GM18861 (cell line): ENCODE results near the gene POU2F2.

Experiments
- ATAC-seq: cut with Tn5 transposase; IDR thresholded peaks from one replicate; pipeline ENCODE4 v1.9.1; 2021; ENCODE audit not compliant: unreplicated experiment

Gene POU2F2

GRCh38 chr19:42126574-42126973 is 5.7 kb downstream of the POU2F2 start:
- no peak for ATAC-seq

DNA sequence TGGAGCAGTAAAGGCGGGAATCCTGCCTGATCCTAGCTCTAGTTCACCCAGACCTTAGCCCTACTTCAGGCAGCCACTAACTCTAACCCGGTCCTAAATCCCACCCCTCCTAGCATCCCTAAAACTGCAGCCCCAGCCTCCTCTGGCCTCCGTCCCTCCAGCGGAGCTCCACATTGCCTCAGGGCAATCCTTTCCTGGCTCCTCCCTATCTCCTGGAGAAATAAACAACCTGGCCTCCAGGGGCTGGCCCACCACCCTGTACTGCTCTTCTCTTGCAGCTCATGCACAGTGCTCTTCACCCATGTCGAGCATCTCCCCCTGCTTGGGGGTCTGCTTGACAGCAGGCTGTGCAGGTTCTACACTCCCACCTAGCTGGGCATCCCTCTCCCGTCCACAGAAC is 6.7 kb downstream of the POU2F2 start:
- ATAC-seq: no peak

- no peak for ATAC-seq
Measured at GRCh38 chr19:42124386-42124901, 7.8 kb downstream of the POU2F2 start.

DNA sequence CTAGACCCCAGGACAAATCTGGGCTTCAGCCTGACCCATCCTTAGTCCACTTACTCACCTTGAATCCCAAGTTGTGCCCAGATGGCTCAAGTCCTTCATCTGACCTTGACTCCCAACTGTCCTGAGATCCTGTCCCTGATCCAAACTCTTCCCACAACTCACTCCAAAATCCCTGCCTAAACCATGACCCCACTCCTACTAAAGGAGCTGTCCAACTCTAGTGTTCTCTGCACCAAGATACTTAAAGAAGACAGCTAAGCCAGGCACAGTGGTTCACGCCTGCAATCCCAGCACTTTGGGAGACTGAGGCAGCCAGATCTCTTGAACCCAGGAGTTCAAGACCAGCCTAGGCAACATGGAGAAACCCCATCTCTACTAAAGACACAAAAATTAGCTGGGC is 8.5 kb downstream of the POU2F2 start:
- ATAC-seq: no peak

DNA sequence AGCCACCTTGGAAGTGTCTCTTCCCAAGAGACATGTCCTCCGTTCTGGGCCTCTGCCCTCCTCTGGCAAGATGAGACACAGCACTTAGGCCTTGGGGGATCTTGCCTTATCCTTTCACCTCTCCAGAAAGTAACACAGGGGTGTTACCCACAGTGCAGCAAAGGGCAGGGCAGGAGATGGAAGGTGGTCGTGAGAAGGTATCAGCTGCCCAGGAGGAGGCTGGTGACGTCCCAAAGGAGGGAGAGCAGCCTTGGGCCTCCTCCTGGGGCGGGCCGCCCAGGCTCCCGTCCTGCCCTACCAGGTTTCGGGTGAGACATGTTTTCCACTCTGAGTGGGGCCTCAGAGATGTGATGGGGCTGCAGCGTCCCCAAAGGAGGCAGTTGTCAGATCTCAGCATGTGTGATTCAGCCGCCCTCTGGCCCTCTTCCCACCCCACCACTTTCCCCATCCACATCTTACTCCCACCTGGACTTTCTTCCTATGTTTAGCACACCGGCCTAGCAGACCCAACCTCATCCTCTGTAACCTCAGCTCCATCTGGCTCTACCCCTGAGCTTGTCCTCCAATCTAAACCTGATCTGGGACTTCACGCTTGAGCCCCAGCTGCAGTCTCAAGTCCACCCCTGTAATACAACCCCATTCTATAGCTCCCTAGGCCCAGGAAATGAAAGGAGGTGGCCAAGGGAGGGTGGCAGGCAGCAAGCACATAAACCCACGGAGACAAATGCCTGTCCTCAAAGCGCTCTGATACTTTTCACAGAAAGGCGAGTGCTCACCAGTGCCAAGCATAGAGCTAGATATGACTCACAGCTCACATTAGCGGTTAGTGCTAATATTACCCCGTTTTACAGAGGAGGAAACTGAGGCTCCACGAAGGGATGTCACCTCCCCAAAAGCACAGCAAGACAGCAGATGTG is 9.3 kb downstream of the POU2F2 start:
- ATAC-seq: peak; percentile 37

GRCh38 chr19:42121656-42122069 is 10.6 kb downstream of the POU2F2 start:
- no peak for ATAC-seq

GRCh38 chr19:42121036-42121621 is 11.1 kb downstream of the POU2F2 start:
- no peak for ATAC-seq

DNA sequence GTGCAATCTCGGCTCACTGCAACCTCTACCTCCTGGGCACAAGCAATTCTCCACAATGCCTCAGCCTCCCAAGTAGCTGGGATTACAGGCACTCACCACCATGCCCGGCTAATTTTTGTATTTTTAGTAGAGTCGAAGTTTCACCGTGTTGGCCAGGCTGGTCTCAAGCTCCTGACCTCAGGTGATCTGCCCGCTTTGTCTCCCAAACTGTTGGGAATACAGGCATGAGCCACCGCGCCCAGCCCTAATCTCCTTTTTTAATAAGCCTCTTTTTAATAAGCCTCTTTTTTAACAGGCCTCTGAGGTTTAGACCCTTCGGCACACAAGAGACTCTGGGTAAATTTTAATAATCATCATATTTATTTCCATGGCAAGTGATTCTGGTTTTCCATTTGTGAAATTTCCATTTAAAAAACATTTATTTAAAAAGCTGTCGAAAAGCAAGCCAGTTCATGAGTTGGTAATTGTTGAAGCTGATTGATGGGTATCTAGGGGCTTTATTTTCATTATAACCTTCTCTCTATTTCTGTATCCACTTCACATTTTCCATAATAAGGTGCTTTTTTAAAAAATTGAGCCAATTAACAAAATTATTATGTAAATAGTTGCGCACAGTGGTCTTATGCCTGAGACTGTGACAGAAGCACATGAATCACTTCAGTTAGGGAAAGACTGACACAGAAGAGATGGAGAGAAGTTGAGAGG is 11.8 kb downstream of the POU2F2 start:
- no peak for ATAC-seq

DNA sequence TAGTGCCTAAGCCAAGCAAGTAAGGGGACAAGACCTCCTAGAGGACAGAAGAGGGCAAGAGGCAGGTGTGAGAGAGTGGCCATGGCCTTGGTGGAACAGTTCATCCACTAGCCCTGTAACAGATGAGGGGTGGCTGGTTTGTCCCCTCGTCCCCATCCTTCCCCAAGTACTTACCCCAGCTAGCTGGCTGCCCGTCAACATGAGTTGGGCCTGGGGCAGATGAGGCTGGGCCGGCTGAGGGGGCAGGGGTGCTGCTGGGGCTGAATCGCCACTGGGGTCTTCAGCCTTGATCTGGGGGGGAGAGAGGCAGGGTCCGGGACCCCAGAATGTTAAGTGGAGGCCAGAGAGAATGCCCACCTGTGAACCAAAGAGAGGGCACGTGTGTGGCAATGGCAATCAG is 15.2 kb downstream of the POU2F2 start:
- no peak for ATAC-seq

DNA sequence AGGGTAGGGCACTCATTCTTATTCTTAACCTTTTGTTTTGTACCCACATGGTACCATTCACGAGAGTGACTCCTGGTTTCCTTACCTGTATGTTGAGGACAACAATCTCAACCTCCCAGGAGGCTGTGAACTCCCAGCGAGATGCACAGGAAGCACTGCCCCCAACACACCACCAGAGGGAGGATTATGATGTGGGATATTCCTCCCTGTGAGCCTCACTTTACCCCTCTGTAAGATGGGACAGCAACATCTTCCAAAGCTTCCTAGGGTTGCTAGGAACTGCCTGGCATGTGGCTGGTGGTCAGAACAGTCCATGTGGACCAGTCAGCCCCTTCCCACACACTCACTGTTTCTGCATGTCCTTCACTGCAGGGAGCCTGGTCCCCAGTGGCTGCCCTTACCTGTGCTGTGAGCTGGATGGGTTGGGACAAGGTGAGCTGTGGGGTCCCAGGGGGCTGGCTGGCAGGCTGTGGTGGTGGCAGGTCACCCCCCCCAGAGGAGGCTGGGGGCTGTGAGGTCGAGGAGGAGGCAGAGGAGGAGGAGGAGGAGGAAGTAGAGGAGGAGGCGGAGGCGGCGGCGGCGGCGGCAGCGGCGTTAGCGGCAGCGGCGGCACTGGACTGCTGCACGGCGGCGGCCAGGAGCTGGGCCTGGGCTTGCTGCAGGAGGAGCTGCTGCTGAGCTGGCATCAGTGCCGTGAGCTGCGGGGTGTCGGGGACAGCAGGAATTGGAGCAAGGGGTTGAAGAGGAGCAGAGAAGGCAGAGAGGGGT is 15.8 kb downstream of the POU2F2 start:
- no peak for ATAC-seq

DNA sequence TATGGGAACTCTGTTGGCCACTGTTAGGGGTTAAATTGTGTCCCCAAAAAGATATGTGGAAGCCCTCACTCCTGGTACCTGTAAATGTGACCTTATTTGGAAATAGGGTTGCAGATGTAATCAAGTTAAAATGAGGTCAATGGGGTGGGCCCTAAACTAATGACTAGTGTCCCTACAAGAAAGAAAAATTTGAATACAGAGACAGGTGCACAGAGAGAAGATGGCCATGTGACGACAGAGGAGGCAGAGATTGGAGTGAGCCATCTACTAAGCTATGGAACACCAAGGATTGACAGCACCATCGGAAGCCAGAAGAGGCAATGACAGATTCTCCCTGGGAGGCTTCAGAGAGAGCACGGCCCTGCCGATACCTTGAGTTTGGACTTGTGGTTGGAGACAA is 16.5 kb downstream of the POU2F2 start:
- ATAC-seq: no peak

GRCh38 chr19:42115219-42115618 is 17.0 kb downstream of the POU2F2 start:
- no peak for ATAC-seq

GRCh38 chr19:42114412-42114811 is 17.8 kb downstream of the POU2F2 start:
- ATAC-seq: peak; percentile 45

DNA sequence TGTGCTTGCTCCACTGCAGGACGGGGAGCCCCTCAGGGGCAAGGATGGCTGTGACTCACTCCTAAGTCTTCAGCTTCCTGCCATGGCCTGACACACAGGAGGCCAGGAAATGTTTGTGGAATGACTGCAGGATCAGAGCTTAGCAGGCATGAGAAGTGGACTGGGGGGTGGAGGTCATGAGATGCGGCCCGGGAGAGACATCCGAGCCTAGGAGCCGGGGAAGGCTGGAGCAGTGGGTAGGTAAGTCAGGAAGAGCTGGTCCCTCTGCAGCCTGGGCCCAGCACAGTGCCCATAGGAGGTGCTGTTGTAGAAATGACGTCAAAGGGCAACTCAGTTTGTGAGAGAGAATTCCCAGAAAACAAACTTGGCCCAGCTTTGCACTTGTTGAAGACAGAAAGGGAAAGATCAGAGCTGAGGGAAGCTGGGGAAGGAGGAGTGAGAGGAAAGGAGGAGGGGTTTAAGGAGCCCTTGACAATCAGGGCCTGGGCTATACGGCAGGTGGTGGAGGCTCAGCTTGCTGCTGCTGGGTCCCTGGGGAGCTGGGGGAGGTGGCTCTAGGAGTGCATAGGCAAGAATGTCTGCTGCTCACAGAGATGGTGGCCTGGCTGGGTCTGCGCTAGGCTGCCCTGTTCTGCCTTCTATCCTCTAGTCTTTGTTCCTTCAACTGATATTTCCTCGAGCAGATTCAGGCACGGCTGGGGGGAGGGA is 18.5 kb downstream of the POU2F2 start:
- peak; percentile 38 for ATAC-seq

DNA sequence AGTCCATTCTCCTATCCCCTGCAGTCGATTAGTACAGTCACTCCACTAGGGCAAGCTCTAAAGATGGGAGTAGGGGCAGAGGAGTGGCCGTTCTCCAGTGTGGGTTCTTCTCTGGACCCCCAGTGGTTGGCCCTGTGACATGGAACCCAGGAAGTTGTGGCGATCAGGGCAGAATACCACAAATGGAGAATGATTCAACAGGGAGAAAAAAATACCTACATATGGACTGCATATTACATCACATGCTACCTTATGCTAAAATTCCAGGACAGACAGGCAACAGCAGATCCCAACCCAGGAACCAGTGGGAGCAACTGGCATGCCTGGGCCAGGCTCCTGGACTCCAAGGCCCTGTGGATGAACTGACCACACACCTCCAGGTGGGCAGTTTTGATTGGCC is 20.4 kb downstream of the POU2F2 start:
- no peak for ATAC-seq

GRCh38 chr19:42111384-42111783 is 20.9 kb downstream of the POU2F2 start:
- no peak for ATAC-seq

DNA sequence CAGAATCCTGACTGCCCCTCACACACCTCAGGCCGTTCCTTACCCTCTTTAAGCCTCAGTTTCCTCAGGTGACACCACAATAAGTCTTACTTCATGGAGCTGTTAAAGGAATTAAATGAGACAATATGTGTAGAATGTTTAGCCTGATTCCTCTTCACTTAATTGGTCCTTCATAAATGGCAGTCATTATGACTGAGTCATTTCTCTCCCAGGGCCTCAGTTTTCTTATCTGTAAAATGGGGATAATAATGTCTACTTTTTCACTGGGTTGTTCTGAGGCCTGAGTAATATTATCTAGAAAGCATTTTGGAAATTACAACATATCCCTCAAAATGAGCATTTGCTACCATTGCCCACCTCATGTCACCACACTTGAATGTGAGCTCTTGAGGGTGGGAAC is 21.6 kb downstream of the POU2F2 start:
- no peak for ATAC-seq

DNA sequence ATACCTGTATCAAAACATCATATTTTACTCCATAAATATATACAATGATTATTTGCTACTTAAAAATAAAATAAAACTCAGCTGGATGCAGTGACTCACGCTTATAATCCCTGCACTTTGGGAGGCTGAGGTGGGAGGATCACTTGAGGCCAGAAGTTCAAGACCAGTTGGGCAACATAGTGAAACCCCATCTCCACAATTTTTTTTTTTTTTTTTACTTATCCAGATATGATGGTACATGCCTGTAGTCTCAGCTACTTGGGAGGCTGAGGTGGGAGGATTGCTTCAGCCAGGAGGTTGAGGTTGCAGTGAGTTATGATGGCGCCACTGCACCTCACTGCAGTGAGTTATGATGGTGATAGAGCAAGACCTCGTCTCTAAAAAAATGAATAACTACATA is 22.4 kb downstream of the POU2F2 start:
- no peak for ATAC-seq

GRCh38 chr19:42108527-42109389 is 23.5 kb downstream of the POU2F2 start:
- peak; percentile 69 for ATAC-seq
